ENCODE measurements around the gene HLA-DMB.

HLA-DMB gene

GRCh38 chr6:32954267-32954666 lies 13.4 kb upstream of the HLA-DMB start:
- peaks cover 5% of the 10 kb centered on the region for H3K4me1 ChIP-seq (ENCODE audit: control insufficient read depth, insufficient read depth, low read length)

GRCh38 chr6:32953775-32954174 lies 12.9 kb upstream of the HLA-DMB start:
- Histone ChIP-seq H3K36me3 (ENCODE audit: control insufficient read depth, insufficient read depth, low read length) (no peaks in the 10 kb centered on the region), H3K9ac (ENCODE audit: low read depth, low read length) (no peak overlapping the region), H3K4me1 (ENCODE audit: control insufficient read depth, insufficient read depth, low read length) (peaks cover 5% of the 10 kb centered on the region)

More at GRCh38 chr6:32954267-32954666, 13.4 kb upstream of the HLA-DMB start:
- no peak overlapping the region for H3K9ac ChIP-seq (ENCODE audit: low read depth, low read length)
- no peaks in the 10 kb centered on the region for H3K9me3 ChIP-seq (ENCODE audit: control insufficient read depth, insufficient read depth, low read length)
- H3K4me3 ChIP-seq (ENCODE audit: low read depth, low read length): no peak overlapping the region
- H3K27me3 ChIP-seq (ENCODE audit: control insufficient read depth, insufficient read depth, low read length): no peaks in the 10 kb centered on the region
- H3K36me3 ChIP-seq (ENCODE audit: control insufficient read depth, insufficient read depth, low read length): no peaks in the 10 kb centered on the region

GRCh38 chr6:32952817-32953739 lies 12.2 kb upstream of the HLA-DMB start, which contains the start of gene HLA-DMA:
Gene HLA-DMA (minus strand): TSS chr6:32953097. CDS start chr6:32953036, 61 bp downstream.
- H3K9me3 ChIP-seq (ENCODE audit: control insufficient read depth, insufficient read depth, low read length): no peaks in the 10 kb centered on the region
- H3K9ac ChIP-seq (ENCODE audit: low read depth, low read length): no peak within 1 kb of the TSS
- H3K4me3 ChIP-seq (ENCODE audit: low read depth, low read length): peak within 1 kb of the TSS; percentile 27
- H3K4me1 ChIP-seq (ENCODE audit: control insufficient read depth, insufficient read depth, low read length): peaks cover 5% of the 10 kb centered on the region
- no peaks in the 10 kb centered on the region for H3K27me3 ChIP-seq (ENCODE audit: control insufficient read depth, insufficient read depth, low read length)
- H3K36me3 ChIP-seq (ENCODE audit: control insufficient read depth, insufficient read depth, low read length): no peaks in the 10 kb centered on the region

More at GRCh38 chr6:32953775-32954174, 12.9 kb upstream of the HLA-DMB start:
- Histone ChIP-seq H3K27me3 (ENCODE audit: control insufficient read depth, insufficient read depth, low read length) (no peaks in the 10 kb centered on the region), H3K9me3 (ENCODE audit: control insufficient read depth, insufficient read depth, low read length) (no peaks in the 10 kb centered on the region), H3K4me3 (ENCODE audit: low read depth, low read length) (no peak overlapping the region)

GRCh38 chr6:32950449-32950848 lies 9.6 kb upstream of the HLA-DMB start:
- Histone ChIP-seq H3K36me3 (ENCODE audit: control insufficient read depth, insufficient read depth, low read length) (no peaks in the 10 kb centered on the region), H3K9ac (ENCODE audit: low read depth, low read length) (no peak overlapping the region), H3K9me3 (ENCODE audit: control insufficient read depth, insufficient read depth, low read length) (no peaks in the 10 kb centered on the region), H3K4me1 (ENCODE audit: control insufficient read depth, insufficient read depth, low read length) (peaks cover 5% of the 10 kb centered on the region), H3K4me3 (ENCODE audit: low read depth, low read length) (no peak overlapping the region), H3K27me3 (ENCODE audit: control insufficient read depth, insufficient read depth, low read length) (no peaks in the 10 kb centered on the region)

- Histone ChIP-seq H3K4me1 (ENCODE audit: control insufficient read depth, insufficient read depth, low read length) (peaks cover 5% of the 10 kb centered on the region), H3K9me3 (ENCODE audit: control insufficient read depth, insufficient read depth, low read length) (no peaks in the 10 kb centered on the region), H3K4me3 (ENCODE audit: low read depth, low read length) (no peak overlapping the region), H3K9ac (ENCODE audit: low read depth, low read length) (no peak overlapping the region), H3K27me3 (ENCODE audit: control insufficient read depth, insufficient read depth, low read length) (no peaks in the 10 kb centered on the region), H3K36me3 (ENCODE audit: control insufficient read depth, insufficient read depth, low read length) (no peaks in the 10 kb centered on the region)
Measured at GRCh38 chr6:32950010-32950409, 9.2 kb upstream of the HLA-DMB start.

- H3K4me1 ChIP-seq (ENCODE audit: control insufficient read depth, insufficient read depth, low read length): peaks cover 5% of the 10 kb centered on the region
- H3K9me3 ChIP-seq (ENCODE audit: control insufficient read depth, insufficient read depth, low read length): no peaks in the 10 kb centered on the region
Measured at GRCh38 chr6:32949113-32949512, 8.3 kb upstream of the HLA-DMB start.

GRCh38 chr6:32947552-32948465 lies 7.0 kb upstream of the HLA-DMB start:
- Histone ChIP-seq H3K27me3 (ENCODE audit: control insufficient read depth, insufficient read depth, low read length) (no peaks in the 10 kb centered on the region), H3K36me3 (ENCODE audit: control insufficient read depth, insufficient read depth, low read length) (no peaks in the 10 kb centered on the region), H3K9me3 (ENCODE audit: control insufficient read depth, insufficient read depth, low read length) (no peaks in the 10 kb centered on the region), H3K4me1 (ENCODE audit: control insufficient read depth, insufficient read depth, low read length) (no peaks in the 10 kb centered on the region), H3K9ac (ENCODE audit: low read depth, low read length) (no peak overlapping the region), H3K4me3 (ENCODE audit: low read depth, low read length) (no peak overlapping the region)

More at GRCh38 chr6:32949113-32949512, 8.3 kb upstream of the HLA-DMB start:
- H3K9ac ChIP-seq (ENCODE audit: low read depth, low read length): no peak overlapping the region
- H3K36me3 ChIP-seq (ENCODE audit: control insufficient read depth, insufficient read depth, low read length): no peaks in the 10 kb centered on the region
- H3K4me3 ChIP-seq (ENCODE audit: low read depth, low read length): no peak overlapping the region
- no peaks in the 10 kb centered on the region for H3K27me3 ChIP-seq (ENCODE audit: control insufficient read depth, insufficient read depth, low read length)

- no peak overlapping the region for H3K4me3 ChIP-seq (ENCODE audit: low read depth, low read length)
- H3K36me3 ChIP-seq (ENCODE audit: control insufficient read depth, insufficient read depth, low read length): no peaks in the 10 kb centered on the region
- no peaks in the 10 kb centered on the region for H3K27me3 ChIP-seq (ENCODE audit: control insufficient read depth, insufficient read depth, low read length)
- H3K9ac ChIP-seq (ENCODE audit: low read depth, low read length): no peak overlapping the region
- no peaks in the 10 kb centered on the region for H3K9me3 ChIP-seq (ENCODE audit: control insufficient read depth, insufficient read depth, low read length)
- no peaks in the 10 kb centered on the region for H3K4me1 ChIP-seq (ENCODE audit: control insufficient read depth, insufficient read depth, low read length)
Measured at GRCh38 chr6:32946893-32947292, 6.1 kb upstream of the HLA-DMB start.

GRCh38 chr6:32945953-32946352 lies 5.1 kb upstream of the HLA-DMB start:
- Histone ChIP-seq H3K9ac (ENCODE audit: low read depth, low read length) (no peak overlapping the region), H3K36me3 (ENCODE audit: control insufficient read depth, insufficient read depth, low read length) (no peaks in the 10 kb centered on the region), H3K9me3 (ENCODE audit: control insufficient read depth, insufficient read depth, low read length) (no peaks in the 10 kb centered on the region), H3K27me3 (ENCODE audit: control insufficient read depth, insufficient read depth, low read length) (no peaks in the 10 kb centered on the region), H3K4me3 (ENCODE audit: low read depth, low read length) (no peak overlapping the region), H3K4me1 (ENCODE audit: control insufficient read depth, insufficient read depth, low read length) (peaks cover 6% of the 10 kb centered on the region)

GRCh38 chr6:32945108-32945760 lies 4.4 kb upstream of the HLA-DMB start:
- Histone ChIP-seq H3K4me3 (ENCODE audit: low read depth, low read length) (no peak overlapping the region), H3K9ac (ENCODE audit: low read depth, low read length) (no peak overlapping the region), H3K4me1 (ENCODE audit: control insufficient read depth, insufficient read depth, low read length) (peaks cover 6% of the 10 kb centered on the region), H3K9me3 (ENCODE audit: control insufficient read depth, insufficient read depth, low read length) (no peaks in the 10 kb centered on the region), H3K36me3 (ENCODE audit: control insufficient read depth, insufficient read depth, low read length) (no peaks in the 10 kb centered on the region), H3K27me3 (ENCODE audit: control insufficient read depth, insufficient read depth, low read length) (no peaks in the 10 kb centered on the region)
